MM.1S (cell line): Measurements from ENCODE around the gene TP63.

ENCODE experiments used
- DNase-seq: peaks from one replicate; pipeline ENCODE4 v3.0.0-alpha.2; 2015
- H2AFZ ChIP-seq: fragments of 300-600 bp; sonication (generic); 2 replicates; pipeline ENCODE4 v1.6.0; 2016; ENCODE audit warnings: antibody characterized with exemption, low read length
- H3F3A ChIP-seq: fragments of 300-600 bp; sonication (generic); 2 replicates; pipeline ENCODE4 v1.6.1; 2016; ENCODE audit warnings: mild to moderate bottlenecking, antibody characterized with exemption, low read length, moderate library complexity, mixed read lengths; ENCODE audit not compliant: insufficient read depth
- H3K27ac ChIP-seq: fragments of 300-600 bp; sonication (generic); 2 replicates; pipeline ENCODE4 v1.5.1; 2016; ENCODE audit warnings: mild to moderate bottlenecking, low read length
- H3K27me3 ChIP-seq: fragments of 300-600 bp; sonication (generic); replicated peaks from 2 replicates; pipeline ENCODE4 v1.6.0; 2016; ENCODE audit warnings: low read length; ENCODE audit not compliant: insufficient read depth
- H3K36me3 ChIP-seq: fragments of 300-600 bp; sonication (generic); replicated peaks from 2 replicates; pipeline ENCODE4 v1.6.1; 2016; ENCODE audit warnings: mild to moderate bottlenecking, low read length, mixed read lengths; ENCODE audit not compliant: insufficient read depth
- H3K4me1 ChIP-seq: fragments of 300-600 bp; sonication (generic); 2 replicates; pipeline ENCODE4 v1.6.1; 2016; ENCODE audit warnings: low read length, mixed read lengths
- H3K4me2 ChIP-seq: fragments of 300-600 bp; sonication (generic); 2 replicates; pipeline ENCODE4 v1.6.0; 2016; ENCODE audit warnings: low read depth, low read length
- H3K4me3 ChIP-seq: fragments of 300-600 bp; sonication (generic); 2 replicates; pipeline ENCODE4 v1.5.1; 2016; ENCODE audit warnings: low read length, mixed read lengths
- H3K79me2 ChIP-seq: fragments of 300-600 bp; sonication (generic); 2 replicates; pipeline ENCODE4 v1.6.1; 2016; ENCODE audit warnings: mixed run types, low read length, mixed read lengths
- H3K9ac ChIP-seq: fragments of 300-600 bp; sonication (generic); 2 replicates; pipeline ENCODE4 v1.6.1; 2016; ENCODE audit warnings: low read length, mixed read lengths
- H3K9me2 ChIP-seq: fragments of 300-600 bp; sonication (generic); replicated peaks from 2 replicates; pipeline ENCODE4 v1.6.1; 2016; ENCODE audit warnings: mild to moderate bottlenecking, low read length, mixed read lengths; ENCODE audit not compliant: insufficient read depth
- H3K9me3 ChIP-seq: fragments of 300-600 bp; sonication (generic); replicated peaks from 2 replicates; pipeline ENCODE4 v1.6.1; 2016; ENCODE audit warnings: mild to moderate bottlenecking, low read length, mixed read lengths; ENCODE audit not compliant: insufficient read depth
- H4K20me1 ChIP-seq: fragments of 300-600 bp; sonication (generic); 2 replicates; pipeline ENCODE4 v1.6.1; 2016; ENCODE audit warnings: mild to moderate bottlenecking, low read length, moderate library complexity, mixed read lengths; ENCODE audit not compliant: insufficient read depth
- EZH2 ChIP-seq: fragments of 300-600 bp; sonication (generic); optimal IDR thresholded peaks from 2 replicates; pipeline ENCODE3; 2017; ENCODE audit warnings: low read depth, mild to moderate bottlenecking, antibody characterized with exemption, low read length, mixed read lengths
- EZH2phosphoT487 ChIP-seq: fragments of 300-600 bp; sonication (generic); IDR thresholded peaks from 2 replicates; pipeline ENCODE4 v1.6.1; 2018; ENCODE audit warnings: antibody characterized with exemption, low read length
- TF ChIP-seq, protein P1 (sequence below): fragments of 300-600 bp; sonication (generic); IDR thresholded peaks from 2 replicates; pipeline ENCODE4 v1.5.1; 2016; ENCODE audit warnings: antibody characterized with exemption, low read length, mixed read lengths

TP63 gene

DNA sequence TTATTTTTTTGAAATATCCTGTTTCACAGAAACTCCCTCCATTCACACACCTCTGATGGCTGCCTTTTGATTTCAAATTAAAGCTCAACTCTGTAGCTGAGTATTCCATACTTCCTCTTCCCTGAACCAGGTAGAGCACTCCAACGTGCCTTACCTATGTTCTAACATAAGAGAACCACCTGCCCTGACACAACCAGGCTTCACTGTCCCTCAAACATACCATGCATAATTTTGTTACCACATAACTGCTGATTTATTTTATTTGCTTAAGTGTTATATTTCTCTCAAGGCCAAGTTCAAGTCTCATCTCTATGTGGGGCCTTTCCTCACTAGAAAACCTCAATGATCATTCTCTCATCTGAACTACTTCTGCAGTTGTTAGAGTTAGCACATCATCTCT lies 279.8 kb downstream of the TP63 start:
- TF ChIP-seq EZH2phosphoT487, result no peak
- TF ChIP-seq, protein P1, sequence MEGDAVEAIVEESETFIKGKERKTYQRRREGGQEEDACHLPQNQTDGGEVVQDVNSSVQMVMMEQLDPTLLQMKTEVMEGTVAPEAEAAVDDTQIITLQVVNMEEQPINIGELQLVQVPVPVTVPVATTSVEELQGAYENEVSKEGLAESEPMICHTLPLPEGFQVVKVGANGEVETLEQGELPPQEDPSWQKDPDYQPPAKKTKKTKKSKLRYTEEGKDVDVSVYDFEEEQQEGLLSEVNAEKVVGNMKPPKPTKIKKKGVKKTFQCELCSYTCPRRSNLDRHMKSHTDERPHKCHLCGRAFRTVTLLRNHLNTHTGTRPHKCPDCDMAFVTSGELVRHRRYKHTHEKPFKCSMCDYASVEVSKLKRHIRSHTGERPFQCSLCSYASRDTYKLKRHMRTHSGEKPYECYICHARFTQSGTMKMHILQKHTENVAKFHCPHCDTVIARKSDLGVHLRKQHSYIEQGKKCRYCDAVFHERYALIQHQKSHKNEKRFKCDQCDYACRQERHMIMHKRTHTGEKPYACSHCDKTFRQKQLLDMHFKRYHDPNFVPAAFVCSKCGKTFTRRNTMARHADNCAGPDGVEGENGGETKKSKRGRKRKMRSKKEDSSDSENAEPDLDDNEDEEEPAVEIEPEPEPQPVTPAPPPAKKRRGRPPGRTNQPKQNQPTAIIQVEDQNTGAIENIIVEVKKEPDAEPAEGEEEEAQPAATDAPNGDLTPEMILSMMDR, result no peak
- TF ChIP-seq EZH2, result no peak

DNA sequence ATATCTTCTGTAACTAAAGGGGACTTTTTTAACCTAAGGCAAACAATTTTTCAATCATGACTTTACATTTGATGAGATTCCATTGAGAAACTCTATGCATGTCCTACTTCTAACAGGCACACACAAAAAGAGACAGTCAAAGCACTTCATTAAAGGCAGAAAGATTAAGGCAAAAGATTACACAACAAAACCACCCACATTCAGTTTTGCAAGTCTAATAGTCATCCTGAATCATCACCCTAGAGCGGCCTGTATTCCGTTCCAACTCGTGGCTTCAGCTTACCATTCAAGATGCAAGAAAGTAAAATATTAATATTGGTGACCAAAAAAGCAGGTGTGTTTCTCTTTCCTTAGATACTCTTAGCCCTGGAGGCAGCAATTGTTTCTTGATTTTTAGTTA lies 283.6 kb downstream of the TP63 start:
- no peak overlapping the region for H3K4me3 ChIP-seq
- no peaks in the 10 kb centered on the region for H3K79me2 ChIP-seq
- DNase-seq, result no peak
- H3K9me3 ChIP-seq, result no peaks in the 10 kb centered on the region
- TF ChIP-seq, protein P1, result no peak
- TF ChIP-seq EZH2 (no peak), EZH2phosphoT487 (no peak)
- no peak overlapping the region for H3K9ac ChIP-seq
- H3K4me1 ChIP-seq, result no peaks in the 10 kb centered on the region
- no peak overlapping the region for H3K4me2 ChIP-seq
- H3K27ac ChIP-seq, result no peak overlapping the region
- no peaks in the 10 kb centered on the region for H4K20me1 ChIP-seq
- no peaks in the 10 kb centered on the region for H3K27me3 ChIP-seq
- H3K36me3 ChIP-seq, result no peaks in the 10 kb centered on the region
- no peak overlapping the region for H2AFZ ChIP-seq
- no peaks in the 10 kb centered on the region for H3F3A ChIP-seq
- no peaks in the 10 kb centered on the region for H3K9me2 ChIP-seq

More for the DNA sequence above, 279.8 kb downstream of the TP63 start:
- Histone ChIP-seq H3K79me2 (no peaks in the 10 kb centered on the region), H3K27me3 (no peaks in the 10 kb centered on the region), H3K36me3 (no peaks in the 10 kb centered on the region), H3K4me1 (no peaks in the 10 kb centered on the region), H3K9ac (no peak overlapping the region), H3K4me2 (no peak overlapping the region), H2AFZ (no peak overlapping the region), H4K20me1 (no peaks in the 10 kb centered on the region), H3K4me3 (no peak overlapping the region), H3K9me3 (no peaks in the 10 kb centered on the region), H3K9me2 (no peaks in the 10 kb centered on the region), H3K27ac (no peak overlapping the region), H3F3A (no peaks in the 10 kb centered on the region)
- no peak for DNase-seq

GRCh38 chr3:189921770-189922169 lies 290.6 kb downstream of the TP63 start:
- no peaks in the 10 kb centered on the region for H3K9me2 ChIP-seq
- H3K4me3 ChIP-seq, result no peak overlapping the region
- DNase-seq, result no peak
- TF ChIP-seq EZH2phosphoT487 (no peak), EZH2 (no peak)
- TF ChIP-seq, protein P1, result no peak
- no peaks in the 10 kb centered on the region for H3K27me3 ChIP-seq
- H3F3A ChIP-seq, result no peaks in the 10 kb centered on the region
- H3K36me3 ChIP-seq, result no peaks in the 10 kb centered on the region
- H3K4me2 ChIP-seq, result no peak overlapping the region
- no peak overlapping the region for H3K9ac ChIP-seq
- H4K20me1 ChIP-seq, result no peaks in the 10 kb centered on the region
- H3K9me3 ChIP-seq, result no peaks in the 10 kb centered on the region
- no peaks in the 10 kb centered on the region for H3K4me1 ChIP-seq
- H3K79me2 ChIP-seq, result no peaks in the 10 kb centered on the region
- H2AFZ ChIP-seq, result no peak overlapping the region
- no peak overlapping the region for H3K27ac ChIP-seq
